ENCODE measurements around the gene GTF2H2C. TPM values are rescaled to one million over a fixed set of nuclear protein-coding genes. Genes with fewer than 3 reads are reported as not detected.

GTF2H2C gene
- total and polyA plus RNA-seq, 7 donors = 12.0 to 21.6 (median 18.2) TPM

Small RNA genes lying within 50 kb of the gene (small RNA-seq; reads per million reads assigned to genes)
- gene RNU6-724P = 0 reads per million in 3 donors

Other genes starting within 250 kb of the GTF2H2C start
- 1 to 10 TPM; 2.9 to 4.7 (median 3.4) TPM for gene CCDC125, start 227.4 kb upstream of the GTF2H2C start, total RNA-seq
- 10 to 100 TPM in 1 of 3 donors, 1 to 10 TPM in 2; 7.7 to 11.6 (median 7.8) TPM for gene CCDC125, start 227.4 kb upstream of the GTF2H2C start, polyA plus RNA-seq
- 10 to 100 TPM; 20.7 to 34.1 (median 28.5) TPM for gene AK6, start 190.7 kb upstream of the GTF2H2C start, total RNA-seq
- gene AK6, start 190.7 kb upstream of the GTF2H2C start, polyA plus RNA-seq = 10 to 100 TPM; 36.5 to 51.8 (median 40.2) TPM
- gene TAF9, start 190.7 kb upstream of the GTF2H2C start, total RNA-seq = 10 to 100 TPM; 33.2 to 52.8 (median 38.6) TPM
- gene TAF9, start 190.7 kb upstream of the GTF2H2C start, polyA plus RNA-seq = 10 to 100 TPM; 57.4 to 77.9 (median 60.1) TPM
- 10 to 100 TPM; 18.3 to 25.3 (median 19.5) TPM for gene RAD17, start 190.4 kb upstream of the GTF2H2C start, total RNA-seq
- gene RAD17, start 190.4 kb upstream of the GTF2H2C start, polyA plus RNA-seq = 10 to 100 TPM; 13.1 to 16.9 (median 13.2) TPM
- under 1 TPM in 3 of 4 donors, not detected in 1; 0.28 to 0.49 (median 0.36) TPM for gene MARVELD2, start 145.1 kb upstream of the GTF2H2C start, total RNA-seq
- 1 to 10 TPM; 4.2 to 9.7 (median 5.8) TPM for gene MARVELD2, start 145.1 kb upstream of the GTF2H2C start, polyA plus RNA-seq
- 1 to 10 TPM; 1.3 to 3.9 (median 1.9) TPM for gene OCLN, start 67.4 kb upstream of the GTF2H2C start, total RNA-seq
- 10 to 100 TPM in 1 of 3 donors, 1 to 10 TPM in 2; 5.4 to 19.7 (median 7.6) TPM for gene OCLN, start 67.4 kb upstream of the GTF2H2C start, polyA plus RNA-seq